NCI-H1048 (cell line): Measurements from ENCODE around the gene RDM1.
"Not testable (repeated sequence)": the region's sequence is repeated elsewhere in the genome, so short reads cannot be mapped to it uniquely, and the experiment has no call there.

Source experiments
- DNase-seq: peaks from one replicate; lab custom pipeline; 2025; lab: John Stamatoyannopoulos, UW

Gene RDM1, protein sequence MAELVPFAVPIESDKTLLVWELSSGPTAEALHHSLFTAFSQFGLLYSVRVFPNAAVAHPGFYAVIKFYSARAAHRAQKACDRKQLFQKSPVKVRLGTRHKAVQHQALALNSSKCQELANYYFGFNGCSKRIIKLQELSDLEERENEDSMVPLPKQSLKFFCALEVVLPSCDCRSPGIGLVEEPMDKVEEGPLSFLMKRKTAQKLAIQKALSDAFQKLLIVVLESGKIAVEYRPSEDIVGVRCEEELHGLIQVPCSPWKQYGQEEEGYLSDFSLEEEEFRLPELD

DNA sequence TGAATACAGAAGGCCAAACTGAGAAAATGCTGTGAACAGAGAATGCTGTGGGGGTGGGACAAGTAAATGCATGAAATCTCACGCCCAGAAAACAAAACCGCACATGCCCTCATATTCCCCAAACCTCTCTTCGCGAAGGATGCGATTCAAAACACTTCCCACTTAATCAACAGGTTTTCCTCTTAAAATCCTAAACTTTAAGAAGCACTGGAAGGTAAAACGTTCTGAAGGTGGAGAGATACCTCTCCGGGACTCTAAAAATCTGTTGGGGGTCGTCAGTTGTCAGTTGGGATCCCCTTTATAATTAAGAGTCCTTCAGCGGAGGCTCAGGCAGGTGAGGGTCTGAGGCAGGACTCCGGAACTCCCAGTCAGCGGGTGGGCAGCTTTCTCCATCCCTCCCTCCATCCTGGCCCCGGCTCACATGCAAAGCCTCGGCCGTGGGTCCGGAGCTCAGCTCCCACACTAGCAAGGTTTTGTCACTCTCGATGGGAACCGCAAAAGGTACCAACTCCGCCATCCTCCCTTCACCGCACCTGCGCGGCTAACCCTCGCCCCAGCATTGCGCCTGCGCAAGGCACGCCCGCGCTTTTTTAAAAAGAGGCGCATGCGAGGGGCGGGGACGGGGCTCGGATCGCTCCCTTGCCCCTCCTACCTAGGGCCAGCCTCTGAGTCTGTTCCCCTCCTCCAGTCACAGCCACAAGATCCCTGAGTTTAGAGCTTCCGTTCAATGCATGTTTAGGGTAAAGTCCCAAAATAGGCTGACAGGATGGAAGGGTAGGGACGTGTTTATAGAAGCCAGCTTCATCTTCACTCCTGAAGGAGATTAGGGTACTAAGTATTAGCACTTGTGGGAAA, at the start of gene RDM1:
TSS of gene RDM1 (minus strand) at position 563 of the 855 bp plus-strand sequence. CDS start at position 517, 46 bp downstream.
- peak; percentile 60 for DNase-seq

DNA sequence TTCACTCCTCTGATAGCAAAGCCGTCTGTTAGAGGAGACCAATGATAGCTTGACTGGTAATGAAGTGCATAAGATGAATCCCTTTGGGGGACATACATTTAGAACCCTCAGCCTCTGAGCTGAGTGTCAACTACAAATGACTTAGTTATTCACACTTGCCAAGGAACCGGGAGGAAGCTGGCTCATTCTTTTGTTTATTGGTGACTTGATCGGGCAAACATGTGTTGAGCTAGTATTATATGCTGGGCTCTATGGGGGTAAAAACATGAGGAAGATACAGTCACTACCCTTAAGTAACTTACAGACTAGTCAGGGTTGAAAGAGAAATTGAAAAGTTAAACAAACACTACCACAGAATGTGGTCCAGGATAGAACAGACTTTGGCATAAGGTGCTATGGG, 47.8 kb upstream of the RDM1 start:
- no peak for DNase-seq

DNA sequence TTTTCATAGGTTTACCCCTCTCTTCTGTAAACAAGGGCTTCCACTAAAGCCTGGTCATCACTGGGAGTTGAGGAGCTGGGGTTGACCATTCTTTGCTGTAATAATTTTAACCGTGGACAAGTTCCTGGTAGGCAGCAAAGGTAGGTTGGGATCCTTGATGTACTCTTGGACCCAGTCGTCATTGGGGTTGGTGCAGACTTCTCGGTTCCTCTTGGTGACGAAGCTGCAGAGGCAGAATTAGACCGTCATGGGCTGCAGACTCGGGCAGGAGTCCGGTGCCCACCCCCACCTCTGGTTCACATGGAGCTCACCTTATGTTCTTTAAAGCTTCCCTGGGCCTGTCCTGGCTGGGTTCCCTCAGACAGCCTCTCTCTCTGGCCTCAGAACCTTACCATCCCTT, 46.9 kb upstream of the RDM1 start:
- DNase-seq = no peak

DNA sequence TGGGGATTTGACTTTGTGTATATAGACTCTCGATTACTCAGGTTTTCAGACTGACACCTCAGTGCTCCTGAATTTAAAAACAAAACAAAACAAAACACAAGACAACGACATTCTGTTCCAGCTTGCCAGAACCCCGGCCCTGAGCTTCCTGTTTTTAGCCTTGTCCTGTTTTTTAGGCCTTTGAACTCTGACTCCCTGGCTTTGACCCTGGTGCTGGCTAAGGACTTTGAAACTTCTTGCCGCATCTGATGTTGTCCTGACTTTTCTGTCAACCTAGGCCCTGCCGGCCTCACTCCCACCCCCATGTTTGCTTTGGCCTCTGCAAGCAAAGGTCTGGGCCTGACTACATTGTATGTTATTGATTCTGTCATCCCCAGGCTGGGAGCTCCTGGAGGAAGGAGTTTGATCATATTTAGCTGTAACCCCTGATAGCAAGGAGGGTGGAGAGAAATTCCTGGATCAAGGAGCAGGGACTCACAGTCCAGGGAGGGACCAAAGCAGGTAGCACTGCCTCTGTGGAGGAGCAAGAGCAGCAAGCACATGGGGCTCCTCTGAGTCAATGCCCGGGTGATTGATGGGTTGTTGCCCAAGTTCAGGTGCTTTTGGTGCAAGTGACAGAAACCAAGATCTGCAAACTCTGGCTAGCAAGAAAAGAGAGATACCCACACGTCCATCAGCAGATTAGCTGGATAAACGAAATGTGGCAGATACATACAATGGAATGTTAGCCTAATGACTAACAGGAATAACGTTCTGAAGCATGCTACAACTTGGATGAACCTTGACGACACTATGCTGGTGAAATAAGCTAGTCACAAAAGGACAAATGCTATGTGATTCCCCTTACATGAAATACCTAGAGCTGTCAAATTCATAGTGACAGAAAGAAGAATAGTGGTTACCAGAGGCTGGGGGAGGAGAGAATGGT, 43.0 kb upstream of the RDM1 start:
- no peak for DNase-seq

DNA sequence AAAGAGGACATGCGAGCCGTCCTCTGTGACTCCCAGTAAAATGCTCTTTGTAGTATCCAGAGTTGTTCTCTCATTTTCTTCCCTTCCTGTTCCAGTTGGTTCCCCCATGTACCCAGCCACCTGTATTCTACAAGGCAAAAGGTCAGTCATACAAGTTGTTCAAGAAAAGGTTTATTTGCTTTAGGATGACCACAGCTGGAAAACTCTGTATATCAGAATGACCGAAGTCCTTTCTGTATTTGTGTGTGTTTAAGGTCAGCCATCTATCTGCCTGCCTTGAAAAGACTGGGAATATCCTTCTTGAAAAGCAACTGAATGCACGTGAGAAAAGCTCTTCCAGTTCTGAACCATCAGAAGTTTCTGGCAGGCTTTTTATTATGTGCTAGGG, 42.4 kb upstream of the RDM1 start:
- DNase-seq = no peak

DNA sequence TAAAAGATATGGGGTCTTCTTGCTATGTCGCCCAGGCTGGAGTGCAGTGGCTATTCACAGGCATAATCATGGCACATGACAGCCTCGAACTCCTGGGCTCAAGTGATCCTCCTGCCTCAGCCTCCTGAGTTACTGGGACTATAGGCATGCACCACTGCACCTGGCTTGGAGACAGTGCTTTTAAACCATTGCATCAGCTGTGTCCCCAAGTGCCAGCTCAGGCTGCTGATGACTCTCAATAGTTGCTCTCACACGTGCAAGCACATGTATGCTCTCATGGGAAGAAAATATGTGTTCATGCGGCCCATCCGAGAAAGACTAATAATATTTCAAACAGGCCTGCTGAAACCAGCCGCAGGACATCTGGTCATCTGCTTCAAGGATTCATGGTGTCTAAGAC, 42.0 kb upstream of the RDM1 start:
- no peak for DNase-seq

DNA sequence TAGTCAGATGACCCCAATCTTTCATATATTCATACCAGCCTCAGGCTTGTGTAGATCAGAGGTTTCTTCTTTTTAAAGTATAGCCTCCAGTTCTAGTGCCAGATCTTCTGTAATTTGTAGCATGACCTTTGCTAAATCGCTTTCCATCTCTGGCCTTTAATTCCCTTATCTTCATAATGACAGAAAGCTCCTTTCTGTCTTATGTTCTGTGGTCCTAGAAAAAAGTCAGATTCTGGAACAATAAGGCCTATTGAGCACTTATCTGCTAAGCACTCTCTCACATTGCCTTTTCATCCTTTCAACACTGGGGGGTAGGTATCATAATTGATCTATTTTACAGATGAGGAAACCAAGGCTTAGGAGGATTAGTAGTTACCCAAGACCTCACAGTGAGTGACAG, 41.5 kb upstream of the RDM1 start:
- DNase-seq = no peak

DNA sequence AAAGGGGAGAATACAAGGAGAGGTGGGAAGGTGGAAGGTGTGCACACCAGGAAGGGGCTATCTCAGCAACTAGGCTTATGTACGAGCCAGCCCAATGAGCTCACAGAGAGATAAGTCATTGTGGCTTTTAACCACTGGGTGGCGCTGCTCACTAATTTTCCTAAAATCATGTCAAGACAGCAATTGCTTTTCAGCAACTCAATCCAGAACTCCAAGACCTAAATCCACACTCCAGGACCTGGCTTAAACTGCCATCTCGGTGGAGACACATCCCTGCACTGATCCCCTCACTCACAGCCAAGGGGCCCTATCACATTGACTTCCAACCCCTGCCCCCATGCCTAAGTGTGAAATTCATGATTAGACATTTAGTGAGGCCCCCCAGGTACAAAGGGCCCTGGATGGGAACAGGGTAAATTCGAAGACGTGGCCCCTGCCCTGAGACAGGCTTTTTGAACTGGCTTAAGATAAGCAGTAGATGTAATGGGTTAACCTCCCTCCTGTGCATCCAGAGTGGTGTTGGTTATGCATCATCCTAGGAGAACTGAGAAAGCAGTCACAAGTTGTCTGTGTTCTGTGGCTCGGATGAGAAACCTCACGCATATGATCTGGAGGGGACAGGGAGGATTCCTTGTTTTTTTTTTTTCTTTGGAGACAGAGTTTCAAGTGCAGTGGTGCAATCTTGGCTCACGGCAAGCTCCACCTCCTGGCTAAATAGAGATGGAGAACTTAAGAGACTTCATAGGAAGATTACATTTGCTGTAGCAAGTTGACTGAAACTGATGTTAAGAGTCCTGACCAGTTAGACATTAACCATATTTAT, 39.2 kb upstream of the RDM1 start:
- peak; percentile 73 for DNase-seq

DNA sequence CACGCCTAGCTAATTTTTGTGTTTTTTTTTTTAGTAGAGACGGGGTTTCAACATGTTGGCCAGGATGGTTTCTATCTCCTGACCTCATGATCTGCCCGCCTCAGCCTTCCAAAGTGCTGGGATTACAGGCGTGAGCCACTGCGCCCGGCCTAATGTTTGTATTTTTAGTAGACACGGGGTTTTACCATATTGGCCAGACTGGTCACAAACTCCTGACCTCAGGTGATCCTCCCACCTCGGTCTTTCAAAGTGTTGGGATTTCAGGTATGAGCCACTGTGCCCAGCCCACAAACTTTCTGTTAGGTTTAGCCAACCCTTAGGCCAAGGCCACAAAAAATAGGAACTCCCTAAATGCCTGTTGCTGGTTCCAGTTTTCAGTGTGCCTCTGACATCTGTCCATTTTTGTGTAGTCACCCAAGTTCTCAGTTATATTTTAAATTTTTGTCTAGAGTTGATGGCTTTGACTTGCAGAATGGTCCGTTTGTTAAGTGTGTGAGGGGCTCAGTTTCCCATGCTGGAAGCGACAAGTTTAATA, 38.0 kb upstream of the RDM1 start:
- no peak for DNase-seq

DNA sequence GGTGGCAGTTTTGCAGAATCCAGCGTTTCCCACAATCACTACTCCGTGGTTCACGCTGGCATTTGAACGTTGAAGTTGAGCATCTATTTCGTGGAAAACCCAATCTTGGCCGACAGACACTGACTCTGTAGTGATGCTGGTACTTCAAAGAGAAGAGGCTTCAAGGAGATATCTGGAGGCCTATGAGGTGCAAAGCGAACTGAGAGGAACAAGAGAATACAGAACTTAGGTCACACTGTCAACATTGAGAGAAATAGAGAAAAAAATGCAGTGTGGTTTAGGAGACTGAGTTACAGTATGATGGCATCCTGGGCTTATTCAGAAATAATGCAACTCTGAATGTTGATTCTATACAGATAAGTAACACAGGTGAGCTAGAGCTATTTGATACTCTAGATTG, 34.7 kb upstream of the RDM1 start:
- no peak for DNase-seq

DNA sequence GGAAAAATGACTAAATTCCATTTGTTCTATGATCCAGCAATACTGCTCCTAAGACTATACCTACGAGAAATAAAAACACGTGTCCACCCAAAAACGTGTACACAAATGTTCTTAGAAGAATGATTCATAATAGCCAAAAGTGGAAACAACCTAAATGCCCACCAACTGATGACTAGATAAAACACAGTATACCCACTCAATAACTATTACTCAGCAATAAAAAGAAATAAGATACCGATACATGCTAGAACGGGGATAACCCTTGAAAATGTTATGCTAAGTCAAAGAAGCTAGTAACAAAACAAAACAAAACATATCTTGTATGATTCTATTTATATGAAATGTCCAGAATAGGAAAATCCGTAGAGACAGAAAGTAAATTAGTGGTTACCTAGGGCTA, 33.1 kb upstream of the RDM1 start:
- no peak for DNase-seq

DNA sequence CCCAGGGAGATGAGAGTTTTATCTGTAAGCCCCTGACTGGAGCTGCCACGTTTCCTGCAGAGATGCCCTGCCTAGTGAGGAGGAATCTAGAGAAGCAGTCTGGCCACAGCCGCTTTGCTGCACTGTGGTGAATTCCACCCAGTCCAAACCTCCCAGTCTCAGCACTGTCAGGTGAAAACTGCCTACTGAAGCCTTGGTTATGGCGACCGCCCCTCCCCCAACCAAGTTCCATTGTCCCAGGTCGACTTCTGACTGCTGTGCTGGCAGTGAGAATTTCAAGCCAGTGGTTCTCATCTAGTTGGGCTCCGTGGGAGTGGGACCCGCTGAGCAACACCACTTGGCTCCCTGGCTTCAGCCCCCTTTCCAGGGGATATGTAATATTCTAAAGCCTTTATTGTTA, 23.1 kb upstream of the RDM1 start:
- no peak for DNase-seq

DNA sequence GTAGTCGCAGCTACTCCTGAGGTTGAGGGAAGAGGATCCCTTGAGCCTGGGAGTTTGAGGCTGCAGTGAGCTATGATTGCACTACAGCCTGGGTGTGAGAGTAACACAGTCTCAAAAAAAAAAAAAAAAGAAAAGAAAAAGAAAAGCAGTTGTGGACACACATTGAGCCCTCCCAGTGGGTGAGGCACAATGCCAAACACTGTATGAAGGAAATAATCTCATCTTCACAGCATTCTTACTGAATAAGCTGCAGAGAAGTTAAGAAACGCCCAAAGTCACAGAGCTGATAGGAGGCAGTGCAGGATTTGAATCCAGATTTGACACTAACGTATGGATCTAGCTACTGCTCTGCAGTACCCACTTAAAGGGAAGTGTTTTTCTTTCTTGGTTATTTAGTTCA, 18.8 kb upstream of the RDM1 start:
- no peak for DNase-seq

DNA sequence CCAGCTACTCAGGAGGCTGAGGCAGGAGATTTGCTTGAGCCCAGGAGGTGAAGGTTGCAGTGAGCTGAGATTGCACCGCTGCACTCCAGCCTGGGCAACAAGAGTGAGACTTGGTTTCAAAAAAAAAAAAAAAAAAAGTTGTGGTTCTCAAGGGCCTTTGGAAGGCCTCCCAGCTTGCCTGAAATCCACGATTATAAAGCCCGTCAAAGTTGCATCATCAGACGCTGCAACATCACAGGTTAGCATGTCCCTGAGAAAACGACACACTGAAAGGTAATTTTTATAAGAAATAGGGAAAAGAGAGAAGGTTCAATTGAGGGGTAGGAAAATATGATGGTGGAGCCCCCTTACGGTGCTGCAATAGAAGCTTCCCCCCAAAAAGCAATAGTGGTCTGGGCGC, 17.5 kb upstream of the RDM1 start:
- no peak for DNase-seq

DNA sequence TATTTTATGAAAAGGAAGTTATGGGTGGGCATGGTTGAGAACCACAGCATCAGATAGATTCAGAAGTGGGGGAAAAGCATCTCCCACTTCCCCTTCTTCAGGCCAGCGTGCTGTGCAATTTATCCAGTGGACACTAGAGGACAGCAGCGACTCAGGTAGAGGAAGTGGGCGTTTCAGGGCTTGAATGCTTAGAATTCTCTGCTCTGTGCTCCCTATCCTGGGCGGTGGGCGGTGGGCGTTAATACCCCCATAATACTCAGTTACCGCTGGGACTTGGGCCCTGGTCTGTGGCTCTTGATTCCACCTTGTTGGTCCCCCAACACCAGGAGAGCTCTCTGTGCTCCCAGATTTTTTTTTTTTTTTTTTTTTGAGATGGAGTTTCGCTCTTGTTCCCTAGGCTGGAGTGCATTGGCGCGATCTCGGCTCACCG, 16.6 kb upstream of the RDM1 start:
- no peak for DNase-seq

DNA sequence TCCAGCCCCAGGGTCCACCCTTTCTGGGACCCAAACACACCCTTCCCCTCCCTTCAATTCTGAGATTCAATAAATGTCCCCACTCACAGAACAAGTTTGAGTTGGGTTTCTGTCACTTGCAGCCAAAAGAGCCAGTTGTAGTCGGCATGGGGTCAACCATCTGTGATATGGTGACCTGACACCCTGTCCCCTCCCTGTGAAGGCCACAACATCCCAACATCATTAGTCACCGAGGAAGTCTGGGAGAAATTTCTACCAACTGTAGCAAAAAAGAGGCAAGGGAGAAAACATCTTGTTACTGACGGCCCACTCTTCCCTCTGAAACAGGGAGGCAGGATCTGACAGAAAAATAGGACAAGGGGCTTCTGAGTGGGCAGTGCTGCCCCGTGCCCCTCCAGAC, 13.6 kb upstream of the RDM1 start:
- no peak for DNase-seq

DNA sequence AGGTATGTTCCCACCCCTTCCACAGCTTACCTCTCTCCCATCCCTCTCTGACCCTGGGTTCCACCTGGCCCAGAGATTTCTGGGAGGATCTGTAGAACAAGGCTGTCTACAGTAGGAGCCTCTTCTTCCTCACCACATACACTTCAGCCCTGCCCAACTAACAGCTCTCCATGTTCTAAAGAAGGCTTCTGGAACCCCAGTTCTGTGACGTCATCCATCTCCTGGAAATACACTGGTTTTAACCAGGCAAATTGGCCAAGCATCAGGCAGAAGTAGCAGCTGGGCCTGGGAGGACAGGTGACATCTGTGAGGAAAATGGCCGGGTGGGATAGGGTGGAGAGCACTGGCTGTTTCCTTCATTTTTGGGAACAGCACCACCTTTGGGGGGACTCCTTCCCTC, 13.0 kb upstream of the RDM1 start, which contains the start of gene LYZL6:
TSS of gene LYZL6 (minus strand) at position 177 of the 400 bp plus-strand sequence. CDS start 4,357 bp downstream, outside the sequence.
- no peak for DNase-seq

DNA sequence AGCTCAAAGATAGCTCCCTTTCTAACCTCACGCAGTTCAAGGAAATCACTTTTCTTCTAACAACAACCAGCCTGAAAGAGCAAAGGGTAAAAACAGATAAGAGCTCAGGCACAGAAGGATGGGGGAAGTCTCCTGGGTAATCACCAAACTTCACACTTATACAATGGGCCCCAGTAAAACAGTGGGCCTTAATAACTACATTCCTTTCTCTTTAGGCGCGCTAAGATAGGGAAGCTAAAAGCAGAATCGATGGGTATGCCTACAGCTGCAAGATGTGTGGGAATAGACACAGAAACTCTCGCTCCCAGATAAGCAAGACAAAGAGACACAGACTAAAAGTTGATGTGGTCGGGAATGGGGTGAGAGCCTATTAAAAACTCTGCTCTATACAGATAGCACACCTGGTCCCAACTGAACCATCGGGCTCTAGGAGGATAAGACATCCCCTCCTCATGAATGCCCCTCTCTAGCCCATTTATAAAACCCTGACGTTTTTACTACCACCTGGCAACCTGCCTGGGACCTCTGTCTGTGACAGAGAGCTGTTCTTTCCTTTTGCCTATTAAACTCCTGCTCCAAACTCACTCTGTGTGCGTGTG, 12.1 kb upstream of the RDM1 start:
- no peak for DNase-seq

DNA sequence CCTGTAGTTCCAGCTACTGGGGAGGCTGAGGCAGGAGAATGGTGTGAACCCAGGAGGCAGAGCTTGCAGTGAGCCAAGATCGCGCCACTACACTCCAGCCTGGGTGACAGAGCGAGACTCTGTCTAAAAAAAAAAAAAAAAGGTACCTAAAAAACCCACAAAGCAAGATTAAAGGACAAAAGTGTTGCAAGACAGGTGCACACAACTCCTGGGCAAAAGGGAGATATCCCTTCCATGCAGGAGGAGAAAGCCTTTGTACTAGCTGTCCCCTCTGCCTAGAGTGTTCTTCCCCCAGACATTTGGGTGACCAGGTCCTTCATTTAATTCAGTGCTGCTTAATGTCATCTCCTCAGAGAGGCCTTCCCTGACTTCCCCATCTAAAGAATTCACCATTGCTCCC, 7.9 kb upstream of the RDM1 start:
- DNase-seq = not testable (repeated sequence)

DNA sequence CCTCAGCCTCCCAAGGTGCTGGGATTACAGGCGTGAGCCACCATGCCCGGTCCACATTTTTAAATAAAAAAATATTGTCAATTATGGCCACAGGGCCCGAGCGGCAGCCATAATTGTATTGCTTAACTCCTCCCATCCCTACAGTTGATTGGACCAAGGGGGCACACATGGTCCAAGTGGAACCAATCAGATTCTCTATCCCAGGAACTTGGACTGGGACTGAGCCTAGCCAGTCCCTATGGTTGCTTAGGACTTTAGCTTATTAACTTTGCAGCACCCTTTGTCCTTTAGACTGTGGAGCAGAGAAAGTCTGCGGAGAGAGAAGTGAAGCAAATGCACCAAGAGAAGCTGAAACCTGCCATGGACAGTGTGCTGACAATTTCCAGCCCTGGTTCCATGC, 5.5 kb upstream of the RDM1 start:
- DNase-seq = no peak

DNA sequence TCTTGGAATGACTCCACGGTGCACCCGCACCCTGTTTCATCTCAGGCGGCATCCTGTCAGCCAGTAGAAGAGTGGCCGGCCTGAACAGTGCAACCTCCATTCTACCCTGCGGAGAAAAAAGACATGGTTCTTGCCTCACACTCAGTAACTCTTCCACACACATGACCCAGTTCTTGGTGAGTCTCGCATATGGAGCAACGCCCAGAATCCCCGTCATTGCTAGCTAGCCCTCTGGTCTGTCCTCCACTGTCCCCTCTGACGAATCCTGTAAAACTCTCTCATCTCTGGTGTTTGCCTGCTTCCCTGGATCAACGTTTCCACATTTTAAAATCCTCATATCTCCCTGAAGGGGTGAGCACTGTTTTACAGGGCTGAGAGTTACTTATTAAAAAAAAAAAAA, 4.2 kb upstream of the RDM1 start:
- DNase-seq = no peak
